GM06990 (cell line): Measurements from ENCODE around the gene SLC30A3.

Experiments used
- DNase-seq: peaks from one replicate; pipeline ENCODE4 v3.0.0-alpha.2; 2011; ENCODE audit not compliant: insufficient read length; ENCODE audit errors: extremely low read depth
- H3K27me3 ChIP-seq: replicated peaks from 2 replicates; pipeline ENCODE4 v1.6.0; 2011; ENCODE audit warnings: low read length; ENCODE audit not compliant: control insufficient read depth, insufficient read depth
- H3K36me3 ChIP-seq: 2 replicates; pipeline ENCODE4 v1.5.1; 2011; ENCODE audit warnings: low read length; ENCODE audit not compliant: control insufficient read depth, insufficient read depth
- H3K4me3 ChIP-seq: replicated peaks from 2 replicates; pipeline ENCODE4 v1.5.1; 2011; ENCODE audit warnings: low read depth, mild to moderate bottlenecking, control low read depth, low read length
- TF ChIP-seq, protein P1 (sequence below): IDR thresholded peaks from 2 replicates; pipeline ENCODE4 v1.5.1; 2011; ENCODE audit warnings: low read length, control low read depth, mild to moderate bottlenecking, inconsistent platforms; ENCODE audit not compliant: insufficient read depth, poor library complexity, severe bottlenecking

The SLC30A3 gene

DNA sequence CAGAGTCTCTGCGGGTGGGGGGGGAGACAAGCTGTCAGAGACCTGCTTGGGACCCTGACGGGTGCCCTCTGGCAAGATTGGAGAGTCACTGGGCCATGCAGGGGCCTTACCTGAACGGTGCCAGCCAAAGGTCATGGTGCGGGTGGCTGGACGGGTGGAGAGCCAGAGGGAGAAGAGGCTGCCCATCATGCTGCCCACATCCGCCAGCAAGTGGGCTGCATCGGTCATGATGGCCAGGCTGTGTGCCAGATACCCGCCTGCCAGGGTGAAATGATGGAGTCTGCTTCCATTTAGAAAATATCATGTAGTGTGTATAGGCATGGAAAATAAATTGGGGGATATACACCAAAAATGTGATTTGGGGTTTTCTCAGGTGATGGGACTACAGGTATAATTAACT is 4.8 kb downstream of the SLC30A3 start:
- TF ChIP-seq, protein P1, sequence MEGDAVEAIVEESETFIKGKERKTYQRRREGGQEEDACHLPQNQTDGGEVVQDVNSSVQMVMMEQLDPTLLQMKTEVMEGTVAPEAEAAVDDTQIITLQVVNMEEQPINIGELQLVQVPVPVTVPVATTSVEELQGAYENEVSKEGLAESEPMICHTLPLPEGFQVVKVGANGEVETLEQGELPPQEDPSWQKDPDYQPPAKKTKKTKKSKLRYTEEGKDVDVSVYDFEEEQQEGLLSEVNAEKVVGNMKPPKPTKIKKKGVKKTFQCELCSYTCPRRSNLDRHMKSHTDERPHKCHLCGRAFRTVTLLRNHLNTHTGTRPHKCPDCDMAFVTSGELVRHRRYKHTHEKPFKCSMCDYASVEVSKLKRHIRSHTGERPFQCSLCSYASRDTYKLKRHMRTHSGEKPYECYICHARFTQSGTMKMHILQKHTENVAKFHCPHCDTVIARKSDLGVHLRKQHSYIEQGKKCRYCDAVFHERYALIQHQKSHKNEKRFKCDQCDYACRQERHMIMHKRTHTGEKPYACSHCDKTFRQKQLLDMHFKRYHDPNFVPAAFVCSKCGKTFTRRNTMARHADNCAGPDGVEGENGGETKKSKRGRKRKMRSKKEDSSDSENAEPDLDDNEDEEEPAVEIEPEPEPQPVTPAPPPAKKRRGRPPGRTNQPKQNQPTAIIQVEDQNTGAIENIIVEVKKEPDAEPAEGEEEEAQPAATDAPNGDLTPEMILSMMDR = no peak
- Histone ChIP-seq H3K36me3 (no peaks in the 10 kb centered on the region), H3K4me3 (no peak overlapping the region), H3K27me3 (peaks cover 7% of the 10 kb centered on the region)
- DNase-seq = no peak

DNA sequence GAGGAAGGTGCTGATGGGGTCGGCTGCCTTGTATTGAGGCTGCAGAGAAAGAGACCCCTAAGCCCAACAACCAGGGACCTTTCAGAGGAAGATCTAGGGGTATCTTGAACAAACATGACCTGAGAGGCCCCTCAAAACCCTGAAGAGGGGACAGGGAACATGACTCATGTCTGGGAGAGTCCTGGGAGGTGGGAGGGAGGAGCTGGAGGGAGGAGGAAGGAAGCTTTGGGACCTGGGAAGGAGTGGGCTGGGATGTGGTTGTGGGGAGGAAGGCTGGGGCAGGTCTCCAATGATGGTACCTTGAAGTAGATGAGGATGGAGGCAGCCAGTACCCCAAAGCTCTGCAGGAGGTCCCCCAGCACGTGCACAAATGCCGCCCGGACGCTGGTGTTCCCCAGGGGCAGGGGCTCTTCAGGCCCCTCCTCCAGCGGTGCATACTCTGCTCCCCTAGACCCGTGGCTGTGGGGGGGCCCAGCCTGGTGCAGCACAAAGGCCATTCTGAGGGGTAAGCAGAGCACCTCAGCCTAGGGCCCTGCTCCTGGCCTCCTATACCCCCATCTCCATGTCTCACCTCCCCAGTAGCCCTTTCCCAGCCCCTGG is 5.9 kb downstream of the SLC30A3 start:
- no peak for DNase-seq
- no peaks in the 10 kb centered on the region for H3K36me3 ChIP-seq
- H3K27me3 ChIP-seq = peaks cover 7% of the 10 kb centered on the region
- TF ChIP-seq, protein P1 = no peak
- H3K4me3 ChIP-seq = no peak overlapping the region

DNA sequence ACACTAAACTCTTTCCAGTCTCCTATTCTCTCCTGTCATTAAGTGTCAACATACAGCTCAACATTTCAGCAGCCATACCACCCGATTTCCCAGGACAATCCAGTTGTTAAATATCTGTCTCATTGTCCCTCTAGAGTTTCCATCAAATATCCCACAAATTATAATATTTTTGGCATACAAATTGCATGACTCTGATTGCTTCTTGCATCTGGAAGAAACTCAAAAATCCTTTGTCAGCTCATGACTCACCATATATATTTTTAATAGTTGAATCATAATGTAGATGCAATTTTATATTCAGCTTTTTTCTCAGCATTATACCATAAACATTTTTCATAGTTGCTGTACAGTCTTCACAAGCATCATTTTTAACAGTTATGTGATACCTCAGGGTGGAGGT is 7.2 kb downstream of the SLC30A3 start:
- Histone ChIP-seq H3K27me3 (peaks cover 2% of the 10 kb centered on the region), H3K4me3 (no peak overlapping the region), H3K36me3 (no peaks in the 10 kb centered on the region)
- no peak for DNase-seq
- TF ChIP-seq, protein P1 = no peak

DNA sequence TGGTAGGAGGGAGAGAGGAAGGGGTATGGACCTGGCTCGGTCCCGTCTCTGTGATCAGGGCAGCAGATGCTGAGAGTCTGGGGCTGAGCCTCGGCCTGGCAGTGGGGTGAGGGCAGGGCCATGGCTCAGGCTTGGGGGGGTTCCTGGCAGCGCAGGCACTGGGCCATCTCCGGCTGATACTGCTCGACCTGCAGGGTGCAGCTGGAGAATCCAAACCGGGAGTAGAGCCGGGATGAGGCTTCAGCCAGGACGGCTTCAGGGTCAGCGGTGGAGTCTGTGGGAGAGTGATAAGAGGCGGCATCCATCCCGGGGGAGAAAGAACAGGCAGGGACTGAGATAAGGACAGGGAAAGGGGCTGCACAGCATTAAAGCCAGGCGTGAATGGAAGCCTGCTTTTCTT is 7.7 kb downstream of the SLC30A3 start:
- H3K36me3 ChIP-seq = no peaks in the 10 kb centered on the region
- peaks cover 2% of the 10 kb centered on the region for H3K27me3 ChIP-seq
- H3K4me3 ChIP-seq = no peak overlapping the region
- no peak for DNase-seq
- TF ChIP-seq, protein P1 = no peak

DNA sequence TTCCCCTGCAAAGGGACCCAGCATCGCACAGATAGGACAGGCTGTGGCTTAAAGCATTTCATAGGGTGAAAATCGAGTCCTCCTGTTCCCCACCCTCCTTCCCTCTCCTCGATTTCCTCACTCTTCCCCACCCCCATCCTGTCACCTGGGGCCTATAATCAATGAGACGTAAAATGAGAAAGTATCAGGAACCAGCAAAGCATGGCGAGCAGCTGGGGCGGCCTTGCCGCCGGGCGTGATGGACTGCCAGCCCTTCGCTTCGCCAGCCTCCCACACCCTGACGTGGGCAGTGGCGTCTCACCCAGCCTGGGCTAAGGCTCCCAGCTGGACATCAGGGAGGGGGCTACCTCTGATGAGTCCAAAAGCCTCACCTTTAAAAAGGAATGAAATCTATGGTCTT is 11.1 kb downstream of the SLC30A3 start:
- TF ChIP-seq, protein P1 = no peak
- no peak for DNase-seq
- Histone ChIP-seq H3K27me3 (peaks cover 2% of the 10 kb centered on the region), H3K4me3 (no peak overlapping the region), H3K36me3 (no peaks in the 10 kb centered on the region)
